Embryonic facial prominence (tissue), 1 donor: Measurements from ENCODE around the gene ORC1.

Experiments used
- DNase-seq: peaks from one replicate; pipeline ENCODE4 v3.0.0-alpha.2; 2016; ENCODE audit errors: extremely low spot score

The ORC1 gene

DNA sequence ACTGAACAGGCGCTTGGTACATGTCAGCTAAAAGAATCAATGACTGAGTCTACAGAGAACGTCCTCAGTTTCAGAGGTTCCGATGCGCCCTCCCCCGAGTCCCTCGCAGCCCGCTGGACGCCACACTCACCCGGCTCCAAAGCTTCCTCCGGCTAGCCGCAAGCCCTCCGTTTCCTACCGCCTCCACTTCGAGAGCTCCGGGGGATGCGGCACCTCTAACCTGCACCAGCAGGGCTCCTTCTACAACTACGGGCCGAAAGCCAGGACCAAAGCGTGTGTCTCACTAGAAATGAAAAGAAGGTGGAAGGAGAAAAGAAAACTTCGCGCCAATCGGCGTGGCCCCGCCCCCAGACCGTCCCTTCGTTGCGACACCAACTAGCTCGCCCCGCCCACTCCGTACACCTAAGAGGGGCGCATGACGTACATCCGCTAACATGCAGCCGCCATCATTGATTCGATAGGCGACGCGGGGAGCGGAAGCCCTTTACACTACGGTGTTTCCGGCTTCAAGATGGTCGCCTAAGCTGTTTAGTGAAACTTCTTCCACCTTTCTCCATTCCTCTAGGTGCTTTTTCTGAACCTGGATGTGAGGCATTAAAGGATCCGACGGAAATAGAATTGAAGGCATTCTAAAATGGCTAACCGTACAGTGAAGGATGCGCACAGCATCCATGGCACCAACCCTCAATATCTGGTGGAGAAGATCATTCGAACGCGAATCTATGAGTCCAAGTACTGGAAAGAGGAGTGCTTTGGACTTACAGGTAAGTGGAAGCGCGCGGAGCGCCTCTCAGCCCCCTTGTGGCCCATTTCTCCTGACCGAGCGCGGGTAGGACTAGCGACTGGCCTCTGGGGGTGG, at the start of gene ORC1, which contains the start of gene PRPF38A:
ORC1 (minus strand) TSS at position 308 of the 859 bp plus-strand sequence. CDS start 2,200 bp downstream, outside the sequence.
PRPF38A (plus strand) TSS at position 487 of the 859 bp plus-strand sequence; CDS start at position 635, 148 bp downstream.
- peak; percentile 98 for DNase-seq

DNA sequence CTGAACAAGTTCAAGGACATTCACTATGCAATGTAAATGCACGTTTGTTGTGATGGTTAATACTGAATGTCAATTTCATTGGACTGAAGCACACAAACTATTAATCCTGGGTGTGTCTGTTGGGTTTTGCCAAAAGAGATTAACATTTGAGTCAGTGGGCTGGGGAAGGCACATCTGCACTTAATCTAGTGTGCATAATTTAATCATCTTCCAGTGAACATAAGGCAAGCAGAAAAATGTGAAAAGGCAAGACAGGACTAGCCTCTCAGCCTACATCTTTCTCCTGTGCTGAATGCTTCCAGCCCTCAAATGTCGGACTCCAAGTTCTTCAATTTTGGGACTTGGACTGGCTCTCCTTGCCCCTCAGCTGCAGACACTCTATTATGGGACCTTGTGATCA, 40.2 kb upstream of the ORC1 start:
- DNase-seq = no peak

DNA sequence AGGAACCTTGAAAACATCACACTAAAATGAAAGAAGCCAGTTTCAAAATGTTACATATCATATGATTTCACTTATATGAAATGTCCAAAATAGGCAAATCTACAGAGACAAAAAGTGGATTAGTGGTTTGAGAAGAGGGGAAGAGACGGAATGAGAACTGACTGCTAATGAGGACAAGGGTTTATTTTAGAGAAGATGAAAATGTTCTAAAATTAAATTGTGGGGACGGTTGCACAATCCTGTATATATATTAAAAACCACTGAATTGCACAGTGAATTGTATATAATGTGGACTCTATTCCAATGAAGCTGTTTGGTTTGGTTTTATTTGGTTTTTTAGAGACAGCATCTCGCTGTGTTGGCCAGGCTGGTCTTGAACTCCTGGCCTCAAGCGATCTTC, 35.8 kb upstream of the ORC1 start:
- no peak for DNase-seq

DNA sequence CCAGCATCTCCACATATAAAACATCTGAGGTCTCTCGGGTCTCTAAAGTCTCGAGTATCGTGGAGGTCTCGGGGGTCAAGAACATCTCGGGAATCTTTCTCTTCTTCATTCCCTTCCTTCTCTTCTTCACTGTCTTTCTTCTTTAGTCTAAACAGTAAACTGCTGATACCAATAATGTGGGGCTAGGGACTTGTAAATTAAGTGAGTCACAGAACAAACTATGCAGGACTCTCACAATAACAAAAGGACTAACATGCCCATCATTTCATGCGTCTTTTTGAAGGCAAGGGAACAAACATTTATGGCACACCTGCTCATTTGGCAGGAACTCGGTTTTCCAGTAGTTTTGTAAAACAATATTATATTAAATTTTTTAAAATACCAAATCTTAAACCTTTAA, 32.6 kb upstream of the ORC1 start:
- DNase-seq = no peak

DNA sequence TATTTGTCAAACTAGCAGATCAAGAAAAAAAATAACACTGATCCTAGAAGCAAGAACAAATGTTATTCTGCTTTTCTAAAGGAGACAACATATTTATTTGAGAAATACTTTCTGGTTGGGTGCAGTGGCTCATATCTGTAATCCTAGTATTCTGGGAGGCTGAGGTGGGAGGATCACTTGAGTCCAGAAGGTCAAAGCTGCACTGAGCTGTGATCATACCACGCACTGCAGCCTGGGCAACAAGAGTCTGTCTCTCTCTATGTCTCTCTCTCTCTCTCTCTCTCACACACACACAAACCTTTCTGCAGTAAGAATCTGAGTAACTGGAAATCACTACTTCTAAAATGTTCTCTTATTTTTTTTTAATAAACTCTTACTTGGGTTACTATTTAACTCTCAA, 31.4 kb upstream of the ORC1 start:
- DNase-seq = no peak

DNA sequence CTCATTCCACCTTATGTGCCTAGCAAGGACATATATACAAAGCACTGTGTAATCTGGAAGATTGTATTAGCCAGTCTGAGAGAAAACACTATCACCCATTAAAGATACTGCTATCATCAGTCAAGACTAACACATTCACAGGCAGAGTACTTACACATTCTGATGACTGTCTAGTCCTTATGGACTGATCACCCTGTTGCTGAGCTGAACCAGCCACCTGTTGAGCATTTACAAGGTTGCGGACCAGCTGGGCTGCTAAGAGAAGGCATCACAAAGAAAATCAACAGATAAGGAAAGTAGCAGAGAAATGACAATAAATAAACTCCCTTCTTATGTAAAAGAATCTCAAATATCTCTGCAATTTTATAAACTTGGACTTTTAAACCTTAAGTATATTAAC, 31.0 kb upstream of the ORC1 start:
- DNase-seq = no peak

DNA sequence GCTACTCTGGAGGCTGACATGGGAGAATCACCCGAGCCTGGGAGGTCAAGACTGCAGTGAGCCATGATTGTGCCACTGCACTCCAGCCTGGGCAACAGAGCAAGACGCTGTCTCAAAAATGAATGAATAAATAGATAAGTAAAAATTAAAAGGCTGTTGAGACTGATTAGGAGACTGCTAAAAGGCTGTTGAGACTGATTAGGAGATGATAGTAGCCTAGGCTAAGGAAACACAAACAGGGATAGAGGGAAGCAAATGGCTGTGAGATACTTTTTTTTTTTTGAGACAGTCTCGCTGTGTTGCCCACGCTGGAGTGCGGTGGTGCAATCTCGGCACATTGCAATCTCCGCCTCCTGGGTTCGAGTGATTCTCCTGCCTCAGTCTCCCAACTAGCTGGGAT, 28.6 kb upstream of the ORC1 start:
- DNase-seq = no peak

DNA sequence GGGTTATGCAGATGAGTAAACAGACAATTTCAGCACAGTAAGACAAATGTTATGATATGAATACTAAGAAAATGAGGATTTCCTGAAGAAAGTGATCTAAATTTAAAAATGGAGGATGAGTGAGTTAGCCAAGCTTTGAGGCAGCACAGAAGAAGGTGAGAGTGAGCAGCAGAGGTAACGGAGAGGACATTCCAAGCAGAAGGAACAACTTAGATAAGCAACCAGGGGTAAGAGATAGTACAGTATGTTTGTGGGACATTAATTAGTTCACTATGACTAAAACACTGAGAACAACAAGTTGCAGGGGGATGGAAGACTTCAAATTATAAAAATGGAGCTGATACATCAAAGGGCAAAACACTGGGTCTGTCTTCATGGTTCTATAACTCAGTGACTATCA, 22.9 kb upstream of the ORC1 start:
- DNase-seq = no peak

DNA sequence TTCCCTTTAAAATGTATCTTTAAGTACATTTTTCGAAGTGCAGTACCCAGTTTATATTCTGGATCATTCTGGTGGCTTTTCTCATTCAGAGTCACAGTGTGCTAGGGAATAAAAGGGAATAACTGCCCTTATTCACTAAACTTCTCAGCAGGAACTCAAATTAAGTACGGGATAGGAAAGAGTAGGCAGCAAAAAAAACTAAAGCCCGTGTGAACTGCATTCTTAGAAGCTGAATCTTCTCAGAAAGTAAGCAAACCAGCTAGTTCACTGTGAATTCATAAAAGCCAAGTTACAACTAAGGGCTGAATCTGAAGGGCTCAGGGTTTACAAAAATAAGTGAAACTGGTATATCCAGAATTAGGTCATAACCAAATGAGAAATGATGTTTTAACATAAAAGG, 22.1 kb upstream of the ORC1 start:
- DNase-seq = no peak

DNA sequence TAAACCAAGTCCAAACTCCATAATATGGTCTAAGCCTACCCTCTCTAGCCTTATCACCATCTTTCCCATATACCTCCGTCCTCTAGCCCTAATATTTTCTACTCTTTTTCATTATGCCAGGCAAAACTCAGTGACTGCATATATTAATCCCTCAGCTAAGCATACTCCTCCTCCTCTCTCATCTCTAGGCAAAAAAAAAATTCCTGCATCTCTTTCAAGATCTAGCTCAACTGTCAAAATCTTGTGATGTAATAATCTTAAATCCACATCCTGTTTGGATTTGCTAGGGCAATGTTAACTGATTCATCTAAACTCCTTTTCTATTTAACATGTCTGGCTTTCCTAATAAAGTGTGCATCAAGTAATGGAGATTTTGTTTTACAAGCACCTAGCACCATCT, 20.6 kb upstream of the ORC1 start:
- DNase-seq = no peak

DNA sequence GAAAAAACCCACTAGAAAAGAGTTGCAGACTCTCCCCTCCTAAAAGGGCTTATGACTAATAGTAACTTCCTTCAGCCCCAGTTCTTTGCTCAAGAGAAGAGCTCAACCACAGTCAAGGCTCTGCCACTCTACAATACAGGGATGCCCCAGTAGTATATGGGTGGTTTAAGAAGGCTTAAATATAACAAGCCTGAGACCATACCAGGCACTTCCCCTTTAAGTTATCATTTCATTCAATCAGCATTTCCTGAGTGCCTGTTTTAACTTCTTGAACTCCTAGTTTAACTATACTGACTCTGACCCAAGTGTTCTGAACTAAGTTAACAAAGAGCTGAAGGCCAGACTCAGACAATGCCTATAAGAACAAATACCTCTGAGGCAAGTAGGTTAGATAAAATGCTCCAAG, 20.0 kb upstream of the ORC1 start:
- no peak for DNase-seq

DNA sequence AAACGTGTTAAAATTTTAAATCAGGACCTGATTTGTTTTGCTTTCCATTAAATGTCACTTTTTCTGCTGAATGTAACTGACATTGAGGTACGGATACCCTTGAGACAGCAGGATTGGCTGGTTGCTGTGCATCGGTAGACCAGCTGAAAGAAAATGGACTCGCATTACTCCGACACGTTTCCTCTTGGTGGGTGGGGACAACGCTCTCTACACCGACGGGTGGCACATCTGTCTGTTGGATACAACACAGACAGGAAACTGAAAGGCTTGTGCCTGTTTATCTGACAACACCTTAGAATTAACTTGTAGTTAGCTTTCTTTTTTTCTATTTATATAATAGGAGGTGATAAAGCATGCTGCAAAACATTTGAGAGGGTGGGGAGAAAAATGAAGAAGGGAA, 19.5 kb upstream of the ORC1 start:
- DNase-seq = no peak

DNA sequence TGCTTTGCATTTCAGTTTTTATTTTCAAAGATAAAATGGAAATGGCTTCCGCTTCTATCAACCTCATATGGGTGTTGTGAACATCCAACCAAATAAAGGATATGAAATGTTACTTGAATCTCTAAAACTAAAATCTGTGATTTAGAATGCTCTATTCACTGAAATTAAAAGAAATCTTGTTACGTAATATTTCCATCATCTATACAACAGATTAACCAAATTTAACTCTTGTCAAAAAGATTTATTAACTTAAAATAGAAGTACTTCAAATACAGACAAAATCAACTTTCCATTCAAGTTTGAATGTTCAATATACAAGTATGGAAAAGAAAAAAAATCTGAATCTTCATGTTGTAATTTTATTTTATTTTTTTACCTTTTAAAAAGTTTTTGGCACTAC, 18.8 kb upstream of the ORC1 start:
- DNase-seq = no peak

DNA sequence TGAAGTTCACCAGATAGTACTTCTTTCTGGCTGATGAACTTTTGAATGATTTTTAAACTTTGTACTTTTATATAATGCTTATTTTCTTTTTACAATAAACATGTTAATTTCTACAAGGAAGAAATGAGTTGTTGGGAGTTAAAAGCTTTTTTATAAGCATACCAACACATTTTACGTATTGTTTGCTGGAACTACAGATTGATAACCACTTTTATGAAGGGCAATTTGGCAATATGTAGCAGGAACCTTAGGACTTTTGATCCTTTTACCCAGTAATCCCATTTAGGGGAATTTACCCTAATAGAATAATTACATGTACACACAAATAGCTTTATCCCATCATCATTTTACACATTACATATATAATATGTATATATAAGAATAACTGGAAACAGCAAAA, 16.5 kb upstream of the ORC1 start:
- no peak for DNase-seq

DNA sequence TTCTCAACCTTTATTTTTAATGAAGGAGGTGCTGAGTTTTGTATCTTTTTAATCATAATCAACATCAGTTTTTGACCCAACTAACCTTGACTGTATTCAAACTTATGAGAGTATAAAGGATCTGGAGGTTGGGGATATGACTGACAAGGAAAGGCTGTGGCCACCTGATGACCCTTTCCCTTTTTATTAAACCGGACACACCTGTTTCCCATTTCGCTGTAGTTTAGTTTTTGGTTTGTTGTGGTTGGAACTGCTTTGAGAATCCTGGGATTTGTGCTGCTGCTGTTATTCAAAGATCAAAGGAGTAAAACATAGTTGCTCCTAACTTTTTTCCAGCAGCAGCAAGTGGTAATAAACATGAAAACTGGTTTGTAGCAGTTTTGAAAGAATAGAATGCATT, 12.6 kb upstream of the ORC1 start:
- DNase-seq = no peak

DNA sequence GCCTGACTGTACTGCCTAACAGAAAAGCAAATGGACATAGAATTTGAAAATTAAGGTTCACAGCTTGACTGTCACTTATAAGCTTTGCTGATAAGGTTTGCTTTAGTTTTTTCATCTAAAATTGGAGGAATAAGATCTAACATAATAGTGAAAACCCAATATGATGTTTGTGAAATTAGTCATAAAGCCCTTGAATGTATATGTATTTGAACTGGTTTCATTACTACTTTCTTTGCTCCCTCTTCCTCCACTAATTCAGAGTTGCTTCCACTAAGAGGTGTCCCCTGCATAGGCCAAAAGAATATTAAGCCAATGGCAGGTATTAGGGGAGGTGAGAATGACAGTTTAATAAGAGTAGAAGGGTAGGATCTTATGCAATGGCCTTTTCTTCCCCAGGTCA, 10.7 kb upstream of the ORC1 start:
- DNase-seq = no peak

DNA sequence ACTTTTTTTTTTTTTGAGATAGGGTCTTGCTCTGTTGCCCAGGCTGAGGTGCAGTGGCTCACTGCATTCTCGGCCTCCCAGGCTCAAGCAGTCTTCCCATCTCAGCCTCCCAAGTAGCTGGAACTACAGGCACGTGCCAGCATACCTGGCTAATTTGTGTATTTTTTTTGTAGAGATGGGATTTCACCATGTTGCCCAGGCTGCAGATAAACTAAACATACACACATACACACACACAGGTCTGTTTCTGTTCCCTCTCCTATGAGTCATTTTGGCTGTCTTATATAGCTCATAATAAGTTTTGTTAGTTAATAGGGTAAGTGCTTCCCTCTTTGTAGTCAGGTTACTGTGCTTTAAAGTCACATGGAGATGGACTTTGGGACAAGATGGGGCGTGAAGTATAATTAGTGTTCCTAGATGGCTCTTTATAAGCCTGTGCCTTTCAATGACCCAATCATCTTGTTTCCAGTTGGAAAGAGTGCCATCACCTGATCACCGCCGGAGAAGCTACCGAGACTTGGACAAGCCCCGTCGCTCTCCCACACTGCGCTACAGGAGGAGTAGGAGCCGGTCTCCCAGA, 9.3 kb upstream of the ORC1 start:
- DNase-seq = no peak

DNA sequence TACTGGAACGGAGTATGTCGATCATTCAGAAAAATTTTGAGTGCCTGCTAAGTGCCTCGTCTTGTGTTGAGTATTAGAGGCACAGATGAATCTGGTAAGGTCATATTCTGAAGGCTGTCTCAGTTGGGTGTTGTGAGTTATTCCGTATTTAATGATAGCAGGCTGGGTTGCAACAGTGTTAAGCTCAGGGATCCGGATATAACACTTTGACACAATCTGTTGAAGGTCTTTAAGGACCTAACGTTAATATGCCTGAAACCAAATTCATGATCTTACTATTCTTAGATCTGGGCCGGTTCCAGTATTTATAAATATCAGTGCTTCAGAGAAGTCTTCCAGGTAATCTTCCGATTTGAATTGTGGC, 734 bp upstream of the ORC1 start:
- no peak for DNase-seq

DNA sequence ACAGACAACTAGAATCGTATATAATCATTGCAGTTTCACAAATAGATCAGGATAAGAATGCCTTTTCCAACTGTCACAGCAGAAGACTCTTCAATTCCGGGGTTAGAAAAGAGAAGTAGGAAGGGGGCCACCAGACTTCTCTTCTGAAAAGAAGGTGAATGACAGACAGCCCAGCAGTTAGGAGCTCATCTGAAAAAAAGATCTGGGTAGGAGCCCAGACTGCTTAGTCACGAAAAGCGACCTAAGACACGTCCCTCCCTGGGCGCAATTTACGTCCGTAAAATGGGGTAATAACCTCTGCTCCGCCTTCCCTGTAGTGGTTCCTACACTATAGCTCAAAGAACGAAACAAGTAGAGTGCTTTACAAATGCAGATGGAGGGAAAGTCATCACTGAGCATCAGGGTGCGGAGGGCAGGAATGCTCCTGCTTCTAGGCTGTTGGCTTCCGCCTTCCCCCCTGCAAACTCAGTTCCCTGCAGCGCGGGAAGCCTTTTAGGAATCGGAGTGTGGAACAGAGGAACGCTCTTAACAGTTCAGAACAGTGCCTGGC, 582 bp downstream of the ORC1 start:
- DNase-seq = no peak

DNA sequence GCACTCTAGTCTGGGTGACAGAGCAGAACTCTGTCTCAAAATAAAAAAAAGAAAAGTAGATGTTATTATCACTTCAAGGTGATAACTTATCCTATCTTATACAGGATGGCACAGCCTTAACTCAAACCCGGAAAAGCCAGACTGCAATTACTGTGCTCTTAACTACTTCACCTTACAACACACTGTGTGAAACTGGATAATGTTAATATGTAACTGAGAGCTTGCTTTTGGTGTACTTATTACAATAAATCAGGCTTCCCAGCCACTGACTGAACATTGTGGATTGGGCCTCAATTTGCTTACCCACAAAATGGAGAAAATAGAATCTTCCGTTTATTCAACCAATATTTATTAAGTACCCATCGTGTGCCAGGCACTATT, 1.4 kb downstream of the ORC1 start:
- no peak for DNase-seq

DNA sequence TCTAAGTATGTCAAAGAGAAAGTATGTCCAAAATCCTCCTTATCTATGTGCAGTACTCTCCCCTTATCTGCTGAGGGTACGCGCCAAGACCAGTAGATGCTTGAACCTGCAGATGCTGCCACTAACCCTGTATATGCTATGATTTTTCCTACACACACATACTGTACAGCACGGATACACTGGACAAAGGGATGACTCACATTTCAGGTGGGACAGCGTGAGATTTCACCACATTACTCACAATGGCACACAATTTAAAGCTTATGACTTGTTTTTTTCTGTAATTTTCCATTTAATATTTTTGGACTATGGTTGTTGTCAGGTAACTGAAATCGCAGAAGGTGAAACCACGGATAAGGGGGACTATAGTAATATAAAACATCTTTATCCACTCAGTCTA, 4.1 kb downstream of the ORC1 start:
- no peak for DNase-seq

DNA sequence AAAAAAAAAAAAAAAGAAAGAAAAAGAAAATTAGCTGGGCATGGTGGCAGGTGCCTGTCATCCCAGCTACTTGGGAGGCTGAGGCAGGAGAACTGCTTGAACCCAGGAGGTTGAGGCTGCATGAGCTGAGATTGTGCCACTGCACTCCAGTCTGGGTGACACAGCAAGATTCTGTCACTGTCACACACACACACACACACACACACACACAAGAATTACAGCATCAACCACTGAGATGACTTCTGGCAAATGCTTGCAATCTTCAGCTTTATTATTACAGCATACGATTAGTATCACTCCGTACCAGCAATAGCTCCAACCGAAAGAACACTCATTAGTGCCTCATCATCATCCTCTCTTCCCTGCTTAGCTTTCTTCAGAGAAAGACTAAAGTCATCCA, 4.6 kb downstream of the ORC1 start:
- DNase-seq = no peak

DNA sequence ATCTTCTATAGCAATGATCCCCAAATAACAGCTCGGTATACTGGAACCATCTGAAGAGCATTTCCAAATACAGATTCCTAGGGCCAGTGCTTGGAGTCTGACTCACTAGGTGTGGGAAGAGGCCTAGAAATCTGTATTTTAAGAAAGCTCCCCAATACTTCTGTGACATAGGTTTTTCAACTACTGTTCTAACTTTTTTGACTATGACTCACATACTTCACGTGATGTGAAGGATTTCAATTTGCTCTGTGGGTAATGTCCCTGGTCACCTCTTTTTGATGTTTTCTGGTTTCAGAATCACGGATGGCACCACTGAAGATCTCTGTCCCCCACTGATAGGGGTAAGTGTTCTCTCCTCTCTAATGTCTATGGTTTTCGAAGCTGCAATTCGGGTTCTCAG, 11.0 kb downstream of the ORC1 start:
- no peak for DNase-seq
